HG02763 (cell line): ENCODE results near the gene ARMC2.
"Not testable (repeated sequence)": the region's sequence is repeated elsewhere in the genome, so short reads cannot be mapped to it uniquely, and the experiment has no call there.

Experiments
- ATAC-seq: cut with Tn5 transposase; IDR thresholded peaks from one replicate; pipeline ENCODE4 v1.9.1; 2021; ENCODE audit warnings: mild to moderate bottlenecking, moderate library complexity; ENCODE audit not compliant: unreplicated experiment

Gene ARMC2

GRCh38 chr6:108868647-108869046 lies 20.4 kb downstream of the ARMC2 start:
- no peak for ATAC-seq

DNA sequence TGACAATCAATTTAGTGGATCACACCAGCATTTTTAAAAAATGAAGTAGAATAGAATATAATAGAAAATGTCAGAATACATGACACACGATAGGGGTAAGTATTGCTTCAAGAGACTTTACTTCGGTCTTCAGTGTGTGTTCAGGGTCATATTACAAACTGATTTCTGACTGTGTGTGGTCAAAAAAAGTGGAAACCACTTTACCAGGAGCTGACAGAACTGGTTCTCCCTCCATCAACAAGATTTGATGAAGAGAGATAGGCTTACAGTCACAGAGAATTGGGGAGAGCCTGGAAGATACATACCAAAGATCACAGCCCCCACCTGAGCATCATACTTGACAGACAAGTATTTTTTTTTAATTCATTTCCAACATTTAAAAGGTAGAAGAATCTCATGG lies 21.7 kb downstream of the ARMC2 start:
- no peak for ATAC-seq

DNA sequence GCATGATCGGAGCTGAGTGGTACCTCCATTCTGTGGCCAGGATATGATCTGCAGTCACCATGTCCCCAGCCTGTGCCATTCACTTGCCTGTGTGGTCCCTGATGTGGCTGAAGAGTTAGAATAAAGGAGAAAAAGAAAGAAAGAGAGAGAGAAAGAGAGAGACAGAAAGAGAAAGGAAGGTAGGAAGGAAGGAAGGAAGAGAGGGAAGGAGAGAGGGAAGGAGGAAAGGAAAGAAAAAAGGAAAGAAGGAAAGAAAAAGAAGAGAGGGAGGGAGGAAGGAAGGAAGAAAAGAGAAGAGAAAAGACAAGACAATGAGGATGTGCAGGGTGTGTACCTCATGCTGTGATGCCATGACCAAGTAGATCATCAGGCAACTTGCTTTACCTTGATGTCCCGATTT lies 22.1 kb downstream of the ARMC2 start:
- ATAC-seq, result no peak

GRCh38 chr6:108872141-108872557 lies 23.9 kb downstream of the ARMC2 start:
- ATAC-seq, result no peak

DNA sequence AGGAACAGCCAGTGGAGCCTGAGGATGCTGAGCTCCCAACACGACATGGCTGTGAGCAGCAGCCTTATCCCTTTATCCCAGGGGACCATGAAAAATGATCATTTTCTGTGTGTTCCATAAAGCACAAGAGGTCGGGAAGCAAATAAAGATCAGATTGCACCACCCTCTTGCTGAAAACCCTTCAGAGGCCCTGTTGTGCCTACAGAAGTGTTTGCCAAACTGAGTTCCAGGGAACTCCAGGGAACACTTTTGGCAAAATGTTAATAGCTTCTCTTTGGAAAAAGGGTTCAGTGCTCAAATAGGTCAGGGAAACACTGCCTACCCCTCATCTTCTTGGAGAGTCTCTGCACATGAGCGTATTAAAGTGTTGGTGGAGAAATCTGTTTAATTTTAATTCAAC lies 24.4 kb downstream of the ARMC2 start:
- ATAC-seq, result no peak

- ATAC-seq, result no peak
Measured at GRCh38 chr6:108873251-108873650, 25.0 kb downstream of the ARMC2 start.

GRCh38 chr6:108873971-108874370 lies 25.7 kb downstream of the ARMC2 start:
- no peak for ATAC-seq

DNA sequence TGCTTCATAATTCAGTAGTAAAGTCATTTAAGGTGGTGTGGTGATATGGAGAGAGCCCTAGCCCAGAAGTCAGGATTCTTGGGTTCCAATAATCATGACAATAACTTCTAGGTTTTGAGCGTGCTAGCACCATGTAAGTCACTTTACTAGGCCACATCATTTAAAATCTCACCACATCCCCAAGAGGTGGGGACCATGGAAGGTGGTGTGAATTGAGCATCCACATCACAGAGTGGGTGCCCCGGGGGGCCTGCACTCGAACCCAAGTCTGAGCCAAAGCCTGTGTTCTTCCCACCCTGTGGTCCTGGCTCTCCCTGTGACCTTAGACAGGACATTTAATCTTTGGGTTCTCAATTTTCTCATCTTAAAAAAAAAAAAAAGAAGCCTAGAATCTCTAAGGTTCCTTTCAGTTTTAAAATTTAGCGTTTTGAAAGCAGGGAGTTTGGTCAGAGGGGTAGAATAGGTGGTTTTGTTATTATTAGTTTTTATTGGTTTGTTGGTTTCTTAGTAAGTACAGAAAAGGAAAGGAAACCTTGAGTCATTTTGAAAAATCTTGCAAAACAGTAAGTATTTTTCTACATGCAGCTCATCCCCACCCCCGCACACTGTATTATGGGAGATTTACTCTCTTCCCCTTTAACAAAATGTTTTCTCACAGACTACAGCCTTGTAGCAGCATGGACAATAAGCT lies 26.4 kb downstream of the ARMC2 start:
- peak; percentile 90 for ATAC-seq

- peak; percentile 23 for ATAC-seq
Measured at GRCh38 chr6:108875161-108875555, 26.9 kb downstream of the ARMC2 start.

DNA sequence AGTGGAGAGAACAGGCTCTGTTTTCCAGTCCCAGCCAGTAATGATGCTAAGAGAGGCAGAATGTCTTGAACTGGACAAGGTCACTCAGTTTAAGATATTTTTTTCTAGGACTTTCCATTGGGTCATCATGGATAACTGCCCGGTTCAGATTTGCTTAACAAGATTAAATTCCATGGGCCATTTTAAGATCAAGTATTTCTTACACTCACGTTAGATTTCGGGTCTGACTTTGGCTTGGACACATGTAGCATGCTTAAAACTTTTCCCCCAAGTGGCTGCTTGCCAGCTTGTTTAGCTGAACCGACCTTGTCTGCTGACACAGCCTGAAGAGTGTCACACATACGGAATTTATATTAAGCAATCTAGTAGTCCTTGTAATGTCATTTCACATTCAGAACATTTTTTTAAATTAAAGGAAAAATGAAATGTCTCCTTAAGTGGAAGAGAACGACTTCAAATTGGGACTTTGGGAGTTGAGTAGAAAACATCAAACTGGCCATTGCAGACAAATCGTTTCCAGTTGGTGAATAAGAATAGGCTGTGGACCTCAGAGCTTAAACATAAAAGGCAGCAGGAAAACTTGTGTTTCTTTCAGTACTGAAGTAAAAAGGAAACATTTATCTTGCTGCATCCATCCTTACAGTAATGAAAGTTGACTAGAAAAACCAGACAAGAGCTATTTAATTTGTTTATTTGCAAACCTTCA lies 29.0 kb downstream of the ARMC2 start:
- no peak for ATAC-seq

GRCh38 chr6:108878942-108879341 lies 30.7 kb downstream of the ARMC2 start:
- no peak for ATAC-seq

- ATAC-seq, result peak; percentile 87
Measured at GRCh38 chr6:108883172-108883571, 35.0 kb downstream of the ARMC2 start.

DNA sequence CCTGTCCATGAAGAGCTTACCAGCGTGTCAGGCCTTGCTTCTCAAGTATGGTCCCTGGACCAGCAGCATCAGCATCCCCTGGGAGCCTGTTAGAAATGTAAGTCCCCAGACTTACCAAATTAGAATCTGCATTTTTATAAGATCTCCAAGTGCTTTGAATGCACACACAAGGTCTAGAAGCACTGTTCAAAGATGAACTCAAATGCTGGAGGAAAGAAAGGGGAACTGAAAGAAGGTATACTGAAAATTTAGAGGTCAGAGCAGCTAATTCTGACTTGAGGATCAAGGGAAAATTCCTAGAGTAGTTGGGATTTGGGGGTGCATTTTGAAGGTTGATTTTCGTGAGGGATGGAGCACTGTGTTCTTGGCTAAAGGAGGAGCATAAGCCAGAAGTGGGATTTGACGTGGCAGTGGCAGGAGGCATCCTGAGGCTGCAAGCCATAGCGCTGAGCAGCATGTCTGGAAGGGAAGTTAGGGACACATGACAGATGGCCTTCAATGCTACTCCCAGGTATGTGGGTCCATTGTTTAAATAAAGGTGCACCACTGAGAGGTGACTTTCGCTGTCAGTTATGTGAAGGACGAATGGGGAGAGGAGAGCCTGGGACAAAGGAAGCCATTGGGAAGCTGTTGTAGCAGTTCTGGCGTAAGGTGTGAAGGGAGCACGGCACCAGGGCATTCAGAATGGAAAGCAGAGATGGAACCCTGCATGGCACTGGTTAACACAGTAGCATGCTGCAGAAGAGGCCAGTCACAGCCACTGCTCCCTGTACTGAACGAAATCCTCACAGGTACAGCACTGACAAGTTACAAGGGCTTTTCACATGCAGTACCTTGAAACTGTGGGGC lies 36.2 kb downstream of the ARMC2 start:
- ATAC-seq, result no peak

GRCh38 chr6:108888052-108888451 lies 39.8 kb downstream of the ARMC2 start:
- no peak for ATAC-seq

- no peak for ATAC-seq
Measured at GRCh38 chr6:108888745-108889144, 40.5 kb downstream of the ARMC2 start.

DNA sequence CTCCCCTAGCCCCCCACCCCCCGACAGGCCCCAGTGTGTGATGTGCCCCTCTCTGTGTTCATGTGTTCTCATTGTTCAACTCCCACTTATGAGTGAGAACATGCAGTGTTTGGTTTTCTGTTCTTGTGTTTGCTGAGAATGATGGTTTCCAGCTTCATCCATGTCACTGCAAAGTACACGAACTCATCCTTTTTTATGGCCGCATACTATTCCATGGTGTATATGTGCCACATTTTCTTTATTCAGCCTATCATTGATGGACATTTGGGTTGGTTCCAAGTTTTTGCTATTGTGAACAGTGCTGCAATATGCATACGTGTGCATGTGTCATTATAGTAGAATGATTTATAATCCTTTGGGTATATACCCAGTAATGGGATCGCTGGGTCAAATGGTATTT lies 42.7 kb downstream of the ARMC2 start:
- not testable (repeated sequence) for ATAC-seq

DNA sequence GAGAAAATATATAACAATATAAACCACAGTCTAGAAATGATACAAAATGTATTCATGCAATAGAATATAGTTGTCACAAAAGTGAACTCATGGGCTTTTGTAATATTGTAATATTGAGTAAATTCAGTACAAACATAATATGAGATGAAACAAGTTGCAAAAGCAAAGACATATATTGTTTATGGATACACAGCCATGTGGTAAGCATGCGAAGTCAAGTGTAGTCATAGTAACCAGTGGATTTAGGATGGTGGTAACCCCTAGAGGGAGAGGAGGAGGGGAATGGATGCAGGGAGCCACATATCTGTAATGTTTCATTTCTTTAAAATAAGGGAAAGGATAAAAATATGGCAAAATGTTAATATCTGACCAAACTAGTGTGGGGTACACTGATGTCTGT lies 47.3 kb downstream of the ARMC2 start:
- no peak for ATAC-seq

DNA sequence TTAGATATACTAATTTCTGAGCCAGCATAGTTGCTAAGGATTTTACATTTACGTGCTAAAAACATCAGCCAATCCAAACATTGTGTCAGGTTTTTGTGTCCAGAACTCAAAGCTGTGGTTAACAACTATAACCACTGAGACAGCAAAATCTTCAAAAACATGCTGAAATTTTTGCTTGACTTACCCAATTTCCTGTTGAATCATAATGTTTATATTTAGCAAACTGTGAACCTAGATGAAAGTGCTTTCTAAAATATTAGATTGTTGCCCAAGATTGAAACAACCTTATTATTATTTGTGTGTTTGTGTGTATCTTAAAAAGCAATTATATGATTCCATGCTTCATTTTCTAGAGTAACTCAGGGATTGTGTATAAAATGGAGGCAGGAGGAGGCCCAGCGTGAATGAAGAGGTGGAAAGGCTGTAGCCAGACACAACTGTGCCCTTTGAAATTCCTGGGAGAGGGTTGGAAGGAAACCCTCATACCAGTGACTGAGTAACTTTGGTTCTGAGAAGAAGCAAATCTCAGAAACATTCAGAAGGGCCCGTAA lies 48.0 kb downstream of the ARMC2 start:
- ATAC-seq, result peak; percentile 64

- no peak for ATAC-seq
Measured at GRCh38 chr6:108897371-108897770, 49.1 kb downstream of the ARMC2 start.

GRCh38 chr6:108902382-108902792 lies 54.2 kb downstream of the ARMC2 start:
- no peak for ATAC-seq

- no peak for ATAC-seq
Measured at GRCh38 chr6:108903796-108904195, 55.6 kb downstream of the ARMC2 start.
